Smooth muscle cell (in vitro differentiated cells): ENCODE results near the gene MYBPC3. TPM values are rescaled to one million over a fixed set of nuclear protein-coding genes. Genes with fewer than 3 reads are reported as not detected.

Experiments used
- DNase-seq: peaks from one replicate; lab custom pipeline; 2025; ENCODE audit not compliant: unreplicated experiment; lab: John Stamatoyannopoulos, UW
- H2AFZ ChIP-seq: fragments of 200-600 bp; sonication (generic); 2 replicates; pipeline ENCODE4 v1.6.0; 2016; ENCODE audit warnings: antibody characterized with exemption, low read depth, mild to moderate bottlenecking
- H3F3A ChIP-seq: fragments of 200-600 bp; sonication (generic); 2 replicates; pipeline ENCODE4 v1.6.0; 2017; ENCODE audit warnings: antibody characterized with exemption, low read depth
- H3K27ac ChIP-seq: fragments of 200-600 bp; sonication (generic); 2 replicates; pipeline ENCODE4 v1.5.1; 2016; ENCODE audit warnings: low read depth, mild to moderate bottlenecking
- H3K27me3 ChIP-seq: fragments of 200-600 bp; sonication (generic); 2 replicates; pipeline ENCODE4 v1.6.1; 2016; ENCODE audit warnings: low read depth, mild to moderate bottlenecking
- H3K36me3 ChIP-seq: fragments of 200-600 bp; sonication (generic); 2 replicates; pipeline ENCODE4 v1.5.1; 2016; ENCODE audit warnings: low read depth
- H3K4me1 ChIP-seq: fragments of 200-600 bp; sonication (generic); 2 replicates; pipeline ENCODE4 v1.5.1; 2016; ENCODE audit warnings: low read depth
- H3K4me2 ChIP-seq: fragments of 200-600 bp; sonication (generic); 2 replicates; pipeline ENCODE4 v1.6.0; 2016; ENCODE audit warnings: mild to moderate bottlenecking
- H3K4me3 ChIP-seq: fragments of 200-600 bp; sonication (generic); 2 replicates; pipeline ENCODE4 v1.5.1; 2016; ENCODE audit warnings: mild to moderate bottlenecking
- H3K79me2 ChIP-seq: fragments of 200-600 bp; sonication (generic); 2 replicates; pipeline ENCODE4 v1.6.0; 2016; ENCODE audit warnings: low read depth, mild to moderate bottlenecking
- H3K9ac ChIP-seq: fragments of 200-600 bp; sonication (generic); 2 replicates; pipeline ENCODE4 v1.6.0; 2016; ENCODE audit warnings: low read depth
- H3K9me3 ChIP-seq: fragments of 200-600 bp; sonication (generic); replicated peaks from 2 replicates; pipeline ENCODE4 v1.5.1; 2016; ENCODE audit warnings: low read depth
- H4K20me1 ChIP-seq: fragments of 200-600 bp; sonication (generic); 2 replicates; pipeline ENCODE4 v1.6.0; 2016; ENCODE audit warnings: low read depth
- WGBS: methylation state at CpG from one replicate; pipeline ENCODE4 v1.1.7; 2016; ENCODE audit warnings: low lambda C conversion rate; 5-methylcytosine and 5-hydroxymethylcytosine counted together
- polyA plus RNA-seq: library from polyadenylated mRNA; unstranded; fragments of >200 nt; fragmentation: Nextera tagmentation; extraction: Ambion mirVana; gene quantifications from 2 replicates; pipeline ENCODE4 v1.2.1, GENCODE V29; 2016
- total RNA-seq: library from RNA; depleted of rRNA; stranded (reverse); fragments of >200 nt; gene quantifications from 2 replicates; pipeline ENCODE4 v1.2.3, GENCODE V29; 2014
- TF ChIP-seq, protein P1 (sequence below): fragments of 200-600 bp; sonication (generic); IDR thresholded peaks from 2 replicates; pipeline ENCODE4 v1.5.1; 2017; ENCODE audit warnings: borderline replicate concordance, mild to moderate bottlenecking, antibody characterized with exemption; ENCODE audit not compliant: insufficient read depth, poor library complexity, severe bottlenecking

MYBPC3 gene
- total and polyA plus RNA-seq, 2 experiments from 2014 or later, result 0.03 TPM; not detected in 1

- Histone ChIP-seq H3K9me3 (no peaks in the 10 kb centered on the region), H3K36me3 (no peaks in the 10 kb centered on the region), H3K79me2 (no peaks in the 10 kb centered on the region), H2AFZ (no peak overlapping the region), H3K4me3 (no peak overlapping the region), H3K4me1 (no peaks in the 10 kb centered on the region), H3K4me2 (no peak overlapping the region), H3K27ac (no peak overlapping the region), H3K27me3 (no peaks in the 10 kb centered on the region), H4K20me1 (no peaks in the 10 kb centered on the region), H3K9ac (no peak overlapping the region), H3F3A (no peaks in the 10 kb centered on the region)
- no peak for DNase-seq
- TF ChIP-seq, protein P1, sequence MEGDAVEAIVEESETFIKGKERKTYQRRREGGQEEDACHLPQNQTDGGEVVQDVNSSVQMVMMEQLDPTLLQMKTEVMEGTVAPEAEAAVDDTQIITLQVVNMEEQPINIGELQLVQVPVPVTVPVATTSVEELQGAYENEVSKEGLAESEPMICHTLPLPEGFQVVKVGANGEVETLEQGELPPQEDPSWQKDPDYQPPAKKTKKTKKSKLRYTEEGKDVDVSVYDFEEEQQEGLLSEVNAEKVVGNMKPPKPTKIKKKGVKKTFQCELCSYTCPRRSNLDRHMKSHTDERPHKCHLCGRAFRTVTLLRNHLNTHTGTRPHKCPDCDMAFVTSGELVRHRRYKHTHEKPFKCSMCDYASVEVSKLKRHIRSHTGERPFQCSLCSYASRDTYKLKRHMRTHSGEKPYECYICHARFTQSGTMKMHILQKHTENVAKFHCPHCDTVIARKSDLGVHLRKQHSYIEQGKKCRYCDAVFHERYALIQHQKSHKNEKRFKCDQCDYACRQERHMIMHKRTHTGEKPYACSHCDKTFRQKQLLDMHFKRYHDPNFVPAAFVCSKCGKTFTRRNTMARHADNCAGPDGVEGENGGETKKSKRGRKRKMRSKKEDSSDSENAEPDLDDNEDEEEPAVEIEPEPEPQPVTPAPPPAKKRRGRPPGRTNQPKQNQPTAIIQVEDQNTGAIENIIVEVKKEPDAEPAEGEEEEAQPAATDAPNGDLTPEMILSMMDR, result no peak
- WGBS, result 64% methylated on average over 3 of the region's 3 CpGs
These were observed 17.2 kb upstream of the MYBPC3 start for GRCh38 chr11:47369676-47370075.

DNA sequence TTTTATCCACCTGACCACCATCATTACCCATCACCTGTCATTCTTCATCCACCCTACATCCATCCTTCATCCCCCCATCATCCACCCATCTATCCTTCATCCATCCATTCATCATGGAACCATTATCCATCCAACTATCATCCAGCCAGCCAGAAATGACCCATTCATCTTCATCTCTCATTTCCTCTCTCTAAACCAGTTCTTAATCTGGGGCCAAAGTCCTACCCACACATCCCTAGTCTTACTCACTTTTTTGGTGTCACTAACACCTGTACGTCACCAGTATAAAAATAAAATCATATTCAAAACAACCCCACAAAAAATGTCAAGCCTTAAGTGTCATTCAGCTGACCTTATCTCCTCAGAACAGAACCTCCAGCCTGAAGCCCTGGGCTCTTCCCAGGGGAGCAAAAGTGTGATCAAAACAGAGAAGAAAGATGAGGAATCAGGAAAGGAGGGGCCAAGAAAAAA lies 13.6 kb upstream of the MYBPC3 start:
- Histone ChIP-seq H3K79me2 (no peaks in the 10 kb centered on the region), H3K4me2 (no peak overlapping the region), H3K4me3 (no peak overlapping the region), H3K36me3 (no peaks in the 10 kb centered on the region), H3K27ac (no peak overlapping the region), H3F3A (no peaks in the 10 kb centered on the region), H4K20me1 (no peaks in the 10 kb centered on the region), H3K9ac (no peak overlapping the region), H2AFZ (no peak overlapping the region), H3K27me3 (no peaks in the 10 kb centered on the region), H3K4me1 (no peaks in the 10 kb centered on the region), H3K9me3 (no peaks in the 10 kb centered on the region)
- no peak for DNase-seq
- WGBS, result 90% methylated on average over 1 of the region's 1 CpG
- TF ChIP-seq, protein P1, result no peak

DNA sequence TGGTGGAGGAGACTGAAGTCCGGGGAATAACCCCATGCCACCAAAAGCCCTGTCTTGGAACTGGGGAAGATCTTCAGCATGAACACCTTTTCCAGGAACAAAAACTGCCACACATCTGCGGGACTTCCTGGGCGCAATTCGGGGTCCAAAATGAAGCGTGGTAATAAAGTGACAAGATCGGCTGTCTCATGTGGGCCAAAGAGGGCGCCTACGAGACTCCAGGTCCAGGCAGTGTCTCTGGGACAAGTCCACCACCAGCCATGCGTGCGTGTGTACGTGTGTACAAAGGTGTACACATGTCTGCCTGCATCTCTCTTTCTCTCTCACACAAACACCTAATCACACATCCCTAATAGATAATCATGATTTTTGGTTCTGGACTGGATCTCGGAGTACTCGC lies 8.9 kb upstream of the MYBPC3 start:
- no peaks in the 10 kb centered on the region for H3K79me2 ChIP-seq
- no peak overlapping the region for H2AFZ ChIP-seq
- no peaks in the 10 kb centered on the region for H3K36me3 ChIP-seq
- DNase-seq, result no peak
- no peak overlapping the region for H3K4me3 ChIP-seq
- no peak overlapping the region for H3K4me2 ChIP-seq
- no peak overlapping the region for H3K9ac ChIP-seq
- no peaks in the 10 kb centered on the region for H3K9me3 ChIP-seq
- H3K27ac ChIP-seq, result no peak overlapping the region
- no peaks in the 10 kb centered on the region for H3K27me3 ChIP-seq
- TF ChIP-seq, protein P1, result no peak
- no peaks in the 10 kb centered on the region for H3F3A ChIP-seq
- H3K4me1 ChIP-seq, result no peaks in the 10 kb centered on the region
- WGBS, result 90% methylated on average over 13 of the region's 13 CpGs
- no peaks in the 10 kb centered on the region for H4K20me1 ChIP-seq

GRCh38 chr11:47360341-47360740 lies 7.8 kb upstream of the MYBPC3 start:
- no peak overlapping the region for H3K4me3 ChIP-seq
- 97% methylated on average over 15 of the region's 15 CpGs for WGBS
- no peak overlapping the region for H3K4me2 ChIP-seq
- no peaks in the 10 kb centered on the region for H3F3A ChIP-seq
- H3K36me3 ChIP-seq, result no peaks in the 10 kb centered on the region
- no peak overlapping the region for H2AFZ ChIP-seq
- H3K27ac ChIP-seq, result no peak overlapping the region
- H3K79me2 ChIP-seq, result no peaks in the 10 kb centered on the region
- TF ChIP-seq, protein P1, result no peak
- H4K20me1 ChIP-seq, result no peaks in the 10 kb centered on the region
- H3K27me3 ChIP-seq, result no peaks in the 10 kb centered on the region
- H3K4me1 ChIP-seq, result no peaks in the 10 kb centered on the region
- no peak overlapping the region for H3K9ac ChIP-seq
- no peak for DNase-seq
- H3K9me3 ChIP-seq, result no peaks in the 10 kb centered on the region
